Hematopoietic multipotent progenitor cell treated with erythropoietin and hydrocortisone succinate and interleukin-3 and kit ligand, for 4 days (in vitro differentiated cells): ENCODE results near the gene SFT2D1.

Experiments used
- DNase-seq: peaks from one replicate; pipeline ENCODE4 v3.0.0-alpha.2; 2015

The SFT2D1 gene

GRCh38 chr6:166333172-166333995 is 9.0 kb downstream of the SFT2D1 start:
- peak; percentile 73 for DNase-seq

- no peak for DNase-seq
These were observed 10.6 kb downstream of the SFT2D1 start for GRCh38 chr6:166331503-166332415.

GRCh38 chr6:166330612-166331011 is 11.7 kb downstream of the SFT2D1 start:
- no peak for DNase-seq

- DNase-seq = no peak
These were observed 16.8 kb downstream of the SFT2D1 start for GRCh38 chr6:166325383-166326042.

GRCh38 chr6:166323395-166323794 is 18.9 kb downstream of the SFT2D1 start:
- DNase-seq = no peak

GRCh38 chr6:166318649-166319600 is 23.4 kb downstream of the SFT2D1 start:
- DNase-seq = peak; percentile 32

GRCh38 chr6:166318227-166318626 is 24.1 kb downstream of the SFT2D1 start:
- DNase-seq = no peak

GRCh38 chr6:166317261-166318212 is 24.8 kb downstream of the SFT2D1 start:
- no peak for DNase-seq

GRCh38 chr6:166315436-166315835 is 26.9 kb downstream of the SFT2D1 start:
- no peak for DNase-seq

GRCh38 chr6:166314454-166314853 is 27.9 kb downstream of the SFT2D1 start:
- no peak for DNase-seq

- DNase-seq = peak; percentile 83
These were observed 28.9 kb downstream of the SFT2D1 start for GRCh38 chr6:166313255-166314070.

GRCh38 chr6:166312832-166313231 is 29.5 kb downstream of the SFT2D1 start:
- DNase-seq = no peak

- DNase-seq = no peak
These were observed 31.7 kb downstream of the SFT2D1 start for GRCh38 chr6:166310634-166311033.

- no peak for DNase-seq
These were observed 32.4 kb downstream of the SFT2D1 start for GRCh38 chr6:166309977-166310376.

- DNase-seq = no peak
These were observed 33.4 kb downstream of the SFT2D1 start for GRCh38 chr6:166308769-166309589.

- no peak for DNase-seq
These were observed 34.1 kb downstream of the SFT2D1 start, which contains the start of gene PRR18 for GRCh38 chr6:166308033-166308768. PRR18 (minus strand) TSS chr6:166308392; CDS start chr6:166308142, 250 bp downstream.

- DNase-seq = no peak
These were observed 35.0 kb downstream of the SFT2D1 start for GRCh38 chr6:166307082-166308032.
